HG03378 (cell line): ENCODE results near the gene CLDN6.
"Not testable (repeated sequence)": the region's sequence is repeated elsewhere in the genome, so short reads cannot be mapped to it uniquely, and the experiment has no call there.

Source experiments
- ATAC-seq: cut with Tn5 transposase; IDR thresholded peaks from one replicate; pipeline ENCODE4 v1.9.1; 2021; ENCODE audit warnings: mild to moderate bottlenecking, moderate library complexity; ENCODE audit not compliant: unreplicated experiment

The CLDN6 gene

DNA sequence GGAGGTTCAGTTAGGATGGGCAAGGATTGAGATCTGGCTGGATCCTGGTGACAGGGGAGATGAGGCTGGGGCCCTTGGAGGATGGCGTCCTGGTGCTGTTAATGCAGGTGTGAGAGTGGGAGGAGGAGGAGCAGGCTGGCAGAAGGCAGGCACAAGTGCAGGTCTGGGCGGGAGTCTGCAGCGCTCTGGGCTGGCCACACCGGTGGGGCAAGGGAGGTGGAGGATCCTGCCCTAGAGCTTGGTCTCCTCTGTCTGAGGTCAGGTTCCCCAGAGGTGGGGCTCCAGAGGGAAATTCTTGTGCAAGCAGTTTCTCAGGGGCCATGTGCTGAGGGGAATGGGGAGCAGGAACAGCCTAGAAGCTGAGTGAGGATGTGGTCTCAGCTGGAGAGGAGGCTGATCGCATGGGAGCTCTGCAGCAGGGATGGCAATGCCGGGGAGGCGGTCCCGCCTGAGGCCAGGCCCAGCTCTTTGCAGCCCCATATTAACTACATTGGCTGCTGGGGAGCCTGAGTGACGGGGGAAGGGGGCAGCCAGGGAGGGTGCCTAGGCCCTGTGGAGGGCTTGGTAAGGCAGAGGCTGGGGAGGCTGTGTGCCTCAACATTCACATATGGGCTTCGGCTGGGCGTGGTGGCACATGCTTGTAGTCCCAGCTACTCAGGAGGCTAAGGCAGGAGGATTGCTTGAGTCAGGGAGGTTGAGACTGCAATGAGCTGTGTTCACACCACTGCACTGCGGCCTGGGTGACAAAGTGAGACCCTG, 34.8 kb upstream of the CLDN6 start:
- not testable (repeated sequence) for ATAC-seq

GRCh38 chr16:3051494-3051893, 33.5 kb upstream of the CLDN6 start:
- no peak for ATAC-seq

DNA sequence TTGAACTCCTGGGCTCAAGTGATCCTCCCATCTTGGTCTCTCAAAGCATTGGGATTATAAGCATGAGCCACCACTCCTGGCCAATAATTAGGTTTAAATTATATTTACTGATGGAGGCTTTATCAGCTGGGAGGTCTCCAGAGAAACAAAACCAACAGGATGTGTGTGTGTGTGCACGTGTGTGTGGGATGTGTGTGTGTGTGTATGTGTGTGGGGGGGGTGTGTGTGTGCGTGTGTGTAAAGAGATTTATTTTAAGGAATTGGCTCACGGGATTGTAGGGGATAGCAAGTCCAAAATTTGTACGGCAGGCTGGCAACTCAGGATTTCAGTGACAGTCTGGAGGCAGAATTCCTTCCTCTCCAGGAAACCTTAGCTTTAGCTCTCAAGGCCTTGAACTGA, 33.0 kb upstream of the CLDN6 start:
- ATAC-seq: no peak

DNA sequence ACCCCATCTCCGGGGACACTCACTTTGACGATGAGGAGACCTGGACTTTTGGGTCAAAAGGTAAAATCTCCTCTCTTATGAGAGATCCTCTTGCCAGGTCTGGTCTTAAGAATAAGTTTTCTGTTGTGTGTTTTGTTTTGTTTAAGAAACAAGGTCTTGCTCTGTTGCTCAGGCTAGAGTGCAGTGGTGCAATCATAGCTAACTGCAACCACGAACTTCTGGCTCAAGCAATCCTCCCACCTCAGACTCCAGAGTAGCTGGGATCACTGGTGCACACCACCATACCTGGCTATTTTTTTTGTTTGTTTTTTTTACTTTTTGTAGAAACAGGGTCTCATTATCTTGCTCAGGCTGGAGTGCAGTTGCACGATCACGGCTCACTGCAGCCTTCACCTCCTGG, 32.5 kb upstream of the CLDN6 start:
- ATAC-seq: no peak

DNA sequence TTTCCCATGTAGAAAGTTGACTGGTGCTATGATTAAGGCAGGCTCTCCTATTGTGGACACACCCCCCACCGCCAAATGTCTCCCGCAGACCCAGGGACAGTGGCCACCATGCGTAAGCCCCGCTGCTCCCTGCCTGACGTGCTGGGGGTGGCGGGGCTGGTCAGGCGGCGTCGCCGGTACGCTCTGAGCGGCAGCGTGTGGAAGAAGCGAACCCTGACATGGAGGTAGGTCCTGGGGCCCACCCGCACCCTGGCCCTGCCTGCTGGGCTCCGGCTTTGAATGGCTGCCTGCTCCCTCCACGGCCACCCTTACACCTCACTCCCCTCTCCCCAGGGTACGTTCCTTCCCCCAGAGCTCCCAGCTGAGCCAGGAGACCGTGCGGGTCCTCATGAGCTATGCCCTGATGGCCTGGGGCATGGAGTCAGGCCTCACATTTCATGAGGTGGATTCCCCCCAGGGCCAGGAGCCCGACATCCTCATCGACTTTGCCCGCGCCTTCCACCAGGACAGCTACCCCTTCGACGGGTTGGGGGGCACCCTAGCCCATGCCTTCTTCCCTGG, 32.0 kb upstream of the CLDN6 start:
- ATAC-seq: no peak

DNA sequence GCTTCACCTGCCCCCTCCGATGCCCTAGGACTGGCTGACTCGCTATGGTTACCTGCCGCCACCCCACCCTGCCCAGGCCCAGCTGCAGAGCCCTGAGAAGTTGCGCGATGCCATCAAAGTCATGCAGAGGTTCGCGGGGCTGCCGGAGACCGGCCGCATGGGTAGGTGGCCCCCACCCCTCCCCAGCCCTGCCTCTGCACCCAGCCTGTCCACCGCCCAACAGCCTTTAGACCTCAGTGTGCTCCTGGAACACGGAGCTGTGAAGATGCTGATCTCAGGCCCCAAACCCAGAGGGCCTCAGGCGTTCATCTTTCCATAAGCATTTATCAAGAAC, 29.4 kb upstream of the CLDN6 start:
- no peak for ATAC-seq

- ATAC-seq: no peak
Measured at GRCh38 chr16:3046641-3047386, 28.8 kb upstream of the CLDN6 start.

GRCh38 chr16:3045758-3046640, 28.0 kb upstream of the CLDN6 start, which contains the start of gene MMP25:
Gene MMP25, plus strand, starts transcription at chr16:3046561. Its CDS starts 357 bp downstream, at chr16:3046918.
- ATAC-seq: no peak

DNA sequence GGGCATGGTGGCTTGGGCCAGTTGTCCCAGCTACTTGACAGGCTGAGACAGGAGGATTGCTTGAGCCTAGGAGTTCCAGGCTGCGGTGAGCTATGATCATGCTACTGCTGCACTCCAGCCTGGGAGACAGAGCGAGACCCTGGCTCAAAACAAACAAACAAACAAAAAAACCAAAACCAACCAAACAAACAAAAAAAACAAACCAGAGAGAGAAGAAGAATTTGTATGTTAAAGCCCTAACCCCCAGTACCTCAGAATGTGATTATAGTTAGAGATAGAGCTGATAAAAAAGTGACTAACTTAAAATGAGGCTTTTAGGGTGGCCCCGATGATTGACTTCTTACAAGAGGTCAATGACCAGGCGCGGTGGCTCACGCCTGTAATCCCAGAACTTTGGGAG, 26.7 kb upstream of the CLDN6 start:
- ATAC-seq: no peak

GRCh38 chr16:3042376-3042775, 24.4 kb upstream of the CLDN6 start:
- no peak for ATAC-seq

DNA sequence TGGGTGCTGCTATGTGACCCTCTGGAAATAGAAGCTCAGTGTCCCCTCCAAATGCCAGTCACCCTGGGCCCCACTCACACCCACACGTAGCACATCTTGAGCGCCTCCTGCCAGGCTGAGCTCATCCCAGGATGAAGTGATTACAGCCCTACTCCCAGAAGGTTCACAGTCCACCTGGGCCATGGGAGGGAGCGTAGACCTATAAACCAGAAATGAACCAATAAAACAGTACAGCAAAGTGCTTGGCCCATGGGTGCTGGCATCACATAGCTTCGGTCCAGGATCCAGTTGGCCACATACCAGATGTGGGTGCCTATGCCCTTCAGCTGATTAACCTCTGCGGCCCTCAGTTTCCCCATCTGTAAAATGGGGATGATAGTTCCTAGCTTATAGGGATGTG, 20.9 kb upstream of the CLDN6 start:
- no peak for ATAC-seq

- ATAC-seq: no peak
Measured at GRCh38 chr16:3038256-3038655, 20.3 kb upstream of the CLDN6 start.

GRCh38 chr16:3036726-3037315, 18.8 kb upstream of the CLDN6 start, which contains the start of gene BICDL2:
Gene BICDL2, minus strand, starts transcription at chr16:3036944. Its CDS starts 1,448 bp downstream, at chr16:3035496.
- ATAC-seq: no peak

- ATAC-seq: no peak
Measured at GRCh38 chr16:3035972-3036725, 18.2 kb upstream of the CLDN6 start.

DNA sequence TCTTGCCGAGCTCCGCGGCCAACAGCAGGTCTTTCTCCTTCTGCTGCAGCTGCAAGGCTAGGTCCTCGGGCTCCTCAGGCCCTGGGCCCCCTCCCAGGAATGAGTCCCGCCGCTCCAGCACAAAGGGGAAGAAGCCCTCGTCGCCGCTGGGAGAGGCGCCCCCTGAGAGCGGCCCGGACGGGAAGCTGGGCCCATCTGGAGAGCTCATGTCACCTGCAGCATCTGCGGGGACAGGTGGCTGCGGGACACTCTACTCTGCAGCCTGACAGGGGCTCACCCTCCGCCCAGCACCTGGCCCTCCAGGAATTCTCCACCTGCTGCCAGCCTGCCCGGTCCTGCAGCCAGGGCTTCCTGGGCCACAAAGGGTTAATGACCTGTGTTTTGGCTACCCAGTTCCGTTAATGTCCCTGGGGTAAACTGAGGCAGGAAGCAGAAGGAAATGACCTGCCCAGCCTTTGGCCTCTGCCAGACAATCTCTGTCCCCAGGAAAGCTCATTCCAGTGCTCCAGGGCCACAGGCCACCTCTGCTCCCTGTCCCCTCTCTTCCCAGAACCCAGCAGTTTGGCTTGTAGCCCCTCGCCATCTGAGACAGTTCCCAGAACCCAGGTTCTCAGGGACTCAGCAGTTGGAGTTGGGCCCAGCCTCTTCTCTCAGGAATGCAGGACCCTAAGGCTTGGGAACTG, 17.4 kb upstream of the CLDN6 start:
- ATAC-seq: no peak

DNA sequence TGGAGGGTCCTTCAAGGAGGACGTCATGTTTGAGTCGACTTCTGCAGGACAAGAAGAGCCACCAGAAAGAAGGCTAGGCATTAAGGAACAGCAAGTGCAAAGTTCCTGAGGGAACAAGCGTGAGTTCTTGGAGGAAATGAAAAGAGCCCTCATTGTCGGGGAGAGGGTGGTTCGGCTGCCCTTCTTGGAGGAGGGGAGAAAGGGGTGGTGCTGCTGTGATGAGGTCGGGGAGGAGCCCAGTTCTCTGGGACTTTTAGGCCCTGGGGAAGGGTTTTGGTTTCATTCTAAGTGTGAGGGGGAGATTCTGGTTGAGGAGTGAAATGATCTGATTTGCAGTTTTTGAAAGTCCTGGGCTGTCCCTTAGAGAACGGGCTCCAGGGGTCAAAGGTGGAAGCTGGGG, 14.6 kb upstream of the CLDN6 start:
- no peak for ATAC-seq

DNA sequence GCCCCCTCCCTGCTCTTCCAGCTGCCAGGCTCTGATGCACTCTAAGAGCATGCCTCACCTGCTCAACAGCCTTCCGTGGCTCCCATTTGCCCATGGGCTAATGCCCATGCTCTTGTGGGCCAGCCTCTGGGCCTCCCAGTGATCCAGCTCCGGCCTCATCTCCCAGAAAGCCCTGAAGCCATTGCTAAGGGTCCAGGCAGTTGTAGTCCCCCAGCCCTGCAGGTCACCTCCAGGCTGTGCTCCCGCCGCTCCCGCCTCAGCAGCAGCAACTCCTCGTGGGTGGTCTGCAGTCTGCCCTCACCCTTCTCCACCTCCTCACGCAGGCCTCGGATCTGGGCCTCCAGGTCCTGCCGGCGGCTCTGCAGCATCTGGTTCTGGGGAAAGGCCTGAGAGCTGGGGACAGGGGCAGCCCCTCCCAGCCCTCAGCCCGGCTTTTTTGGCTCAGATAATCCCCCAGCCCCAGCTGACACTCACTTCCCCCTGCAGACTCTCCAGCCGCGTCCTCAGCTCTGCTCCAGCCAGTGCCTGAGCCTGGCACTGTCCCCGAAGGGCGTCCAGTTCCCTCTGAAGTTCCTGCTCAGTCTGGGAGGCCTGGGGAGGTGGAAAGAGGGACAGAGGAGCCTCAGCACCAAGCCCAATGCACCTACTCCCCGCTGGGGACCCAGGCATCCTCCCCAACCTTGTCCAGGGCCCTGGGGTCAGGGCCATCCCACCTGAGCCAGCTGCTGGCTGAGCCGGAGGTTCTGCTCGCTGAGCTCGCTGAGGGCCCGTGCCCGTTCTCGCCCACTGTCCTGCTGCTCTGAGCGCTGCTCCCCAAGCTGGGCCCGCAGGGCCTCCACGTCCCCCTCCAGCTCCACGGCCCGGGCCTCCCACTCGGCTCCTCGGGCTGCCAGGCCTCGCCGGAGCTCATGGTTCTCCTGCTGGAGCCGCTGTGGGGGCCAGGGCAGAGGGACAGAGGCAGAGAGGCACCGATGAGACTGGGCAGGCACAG, 12.5 kb upstream of the CLDN6 start:
- ATAC-seq: no peak
